HG03095 (cell line): ENCODE data around the gene PTH1R.

Source experiments
- ATAC-seq: cut with Tn5 transposase; IDR thresholded peaks from one replicate; pipeline ENCODE4 v1.9.1; 2021; ENCODE audit warnings: moderate library complexity; ENCODE audit not compliant: unreplicated experiment

Gene PTH1R

GRCh38 chr3:46897031-46897430 is 19.5 kb downstream of the PTH1R start:
- no peak for ATAC-seq

GRCh38 chr3:46897829-46898320 is 20.4 kb downstream of the PTH1R start:
- ATAC-seq, result no peak

- ATAC-seq, result no peak
Observed at GRCh38 chr3:46898321-46899150, 21.0 kb downstream of the PTH1R start.

GRCh38 chr3:46899151-46900006 is 21.9 kb downstream of the PTH1R start:
- no peak for ATAC-seq

- ATAC-seq, result no peak
Observed at GRCh38 chr3:46900007-46900292, 22.4 kb downstream of the PTH1R start.

- ATAC-seq, result no peak
Observed at GRCh38 chr3:46900356-46900755, 22.8 kb downstream of the PTH1R start.

- ATAC-seq, result no peak
Observed at GRCh38 chr3:46901061-46901460, 23.5 kb downstream of the PTH1R start.

GRCh38 chr3:46901591-46902187 is 24.2 kb downstream of the PTH1R start:
- ATAC-seq, result no peak

GRCh38 chr3:46902188-46902631 is 24.7 kb downstream of the PTH1R start:
- ATAC-seq, result no peak

GRCh38 chr3:46903341-46904302 is 26.1 kb downstream of the PTH1R start:
- no peak for ATAC-seq

GRCh38 chr3:46904303-46905212 is 27.0 kb downstream of the PTH1R start:
- ATAC-seq, result no peak

- ATAC-seq, result no peak
Observed at GRCh38 chr3:46905213-46905560, 27.7 kb downstream of the PTH1R start.

GRCh38 chr3:46905661-46906451 is 28.3 kb downstream of the PTH1R start:
- ATAC-seq, result no peak

GRCh38 chr3:46906471-46907058 is 29.0 kb downstream of the PTH1R start:
- no peak for ATAC-seq

GRCh38 chr3:46907271-46907670 is 29.8 kb downstream of the PTH1R start:
- no peak for ATAC-seq

GRCh38 chr3:46907960-46908293 is 30.4 kb downstream of the PTH1R start:
- ATAC-seq, result no peak

- no peak for ATAC-seq
Observed at GRCh38 chr3:46908294-46908985, 30.9 kb downstream of the PTH1R start.

GRCh38 chr3:46908986-46909534 is 31.5 kb downstream of the PTH1R start:
- ATAC-seq, result no peak
